ENCODE measurements around the gene ANK3.

DNA sequence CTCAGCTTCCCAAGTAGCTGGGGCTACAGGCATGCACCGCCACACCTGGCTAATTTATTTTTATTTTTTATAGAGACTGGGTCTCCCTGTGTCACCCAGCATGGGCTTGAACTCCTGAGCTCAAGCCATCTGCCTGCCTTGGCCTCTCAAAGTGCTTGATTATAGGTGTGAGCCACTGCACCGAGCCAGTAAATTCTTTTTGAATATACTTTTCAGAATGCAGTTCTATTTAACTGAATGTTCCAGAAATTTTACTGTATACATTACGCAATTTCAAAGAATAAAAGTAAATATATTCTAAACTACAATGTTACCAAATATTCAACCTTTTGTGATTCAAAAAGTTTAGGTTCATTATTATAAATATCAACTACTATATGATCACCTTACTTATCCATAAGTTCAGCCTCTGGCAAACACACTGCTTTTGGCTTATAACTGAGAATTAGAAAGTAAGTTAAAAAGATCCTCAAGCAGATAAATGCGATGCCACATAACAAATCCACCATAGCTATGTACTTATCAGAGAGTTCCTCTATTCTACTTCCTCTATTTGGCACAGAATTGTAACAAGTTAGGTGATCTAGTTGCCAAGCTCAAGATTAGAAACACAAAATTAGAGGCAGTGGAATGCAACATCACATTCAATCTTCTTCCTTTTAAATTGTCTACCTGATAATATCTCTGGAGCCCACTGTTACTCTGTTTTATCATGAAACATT is 118.2 kb downstream of the ANK3 start:
- TF ChIP-seq, protein P1, sequence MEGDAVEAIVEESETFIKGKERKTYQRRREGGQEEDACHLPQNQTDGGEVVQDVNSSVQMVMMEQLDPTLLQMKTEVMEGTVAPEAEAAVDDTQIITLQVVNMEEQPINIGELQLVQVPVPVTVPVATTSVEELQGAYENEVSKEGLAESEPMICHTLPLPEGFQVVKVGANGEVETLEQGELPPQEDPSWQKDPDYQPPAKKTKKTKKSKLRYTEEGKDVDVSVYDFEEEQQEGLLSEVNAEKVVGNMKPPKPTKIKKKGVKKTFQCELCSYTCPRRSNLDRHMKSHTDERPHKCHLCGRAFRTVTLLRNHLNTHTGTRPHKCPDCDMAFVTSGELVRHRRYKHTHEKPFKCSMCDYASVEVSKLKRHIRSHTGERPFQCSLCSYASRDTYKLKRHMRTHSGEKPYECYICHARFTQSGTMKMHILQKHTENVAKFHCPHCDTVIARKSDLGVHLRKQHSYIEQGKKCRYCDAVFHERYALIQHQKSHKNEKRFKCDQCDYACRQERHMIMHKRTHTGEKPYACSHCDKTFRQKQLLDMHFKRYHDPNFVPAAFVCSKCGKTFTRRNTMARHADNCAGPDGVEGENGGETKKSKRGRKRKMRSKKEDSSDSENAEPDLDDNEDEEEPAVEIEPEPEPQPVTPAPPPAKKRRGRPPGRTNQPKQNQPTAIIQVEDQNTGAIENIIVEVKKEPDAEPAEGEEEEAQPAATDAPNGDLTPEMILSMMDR (IDR thresholded peaks at IDR 0.05) = no peak
- TF ChIP-seq POLR2A (IDR thresholded peaks at IDR 0.05) = no peak
